ENCODE results near the gene SYT1. TPM values are rescaled to one million over a fixed set of nuclear protein-coding genes. Genes with fewer than 3 reads are reported as not detected.

The SYT1 gene
- total and polyA plus RNA-seq, 2 donors (not counting 1 experiment from before 2014, with no cell fraction given) = 0.60 to 1.3 TPM

- H3K4me1 ChIP-seq (ENCODE audit: control insufficient read depth in 2 of 2, insufficient read depth in 2 of 2, low read length in 2 of 2) = no peaks in the 10 kb centered on the region
- no peaks in the 10 kb centered on the region for H3K79me2 ChIP-seq (ENCODE audit: control insufficient read depth, insufficient read depth, low read length)
- WGBS (ENCODE audit: insufficient coverage) = 95% methylated on average over 2 of the region's 2 CpGs
- TF ChIP-seq EZH2 (IDR thresholded peaks at IDR 0.05; ENCODE audit: borderline replicate concordance, insufficient read depth, low read depth, low read length, poor library complexity, severe bottlenecking) (no peak), CTCF (IDR thresholded peaks at IDR 0.05) (no peak)
- no peak for DNase-seq
- H4K20me1 ChIP-seq (ENCODE audit: control insufficient read depth, insufficient read depth, low read length, poor library complexity, severe bottlenecking) = no peaks in the 10 kb centered on the region
- no peak overlapping the region for H3K27ac ChIP-seq (ENCODE audit: low read length in 2 of 2)
- CTCF ChIA-PET = no interaction called here
- no peaks in the 10 kb centered on the region for H3K4me1 Mint-ChIP-seq
- no peak overlapping the region for H3K4me2 ChIP-seq (replicated peaks; ENCODE audit: low read depth, low read length, poor library complexity, severe bottlenecking)
- H3K27me3 Mint-ChIP-seq = no peaks in the 10 kb centered on the region
- H3K36me3 ChIP-seq (replicated peaks in 1 of 2; ENCODE audit: control extremely low read depth in 1 of 2, control insufficient read depth in 1 of 2, extremely low read depth in 1 of 2, insufficient read depth in 2 of 2, low read length in 1 of 2) = no peaks in the 10 kb centered on the region
- no peak overlapping the region for H3K9ac ChIP-seq (ENCODE audit: low read length)
- no peaks in the 10 kb centered on the region for H3K9me3 Mint-ChIP-seq (ENCODE audit: insufficient read depth)
- POLR2A ChIA-PET = no interaction called here
- H3K9me3 ChIP-seq (ENCODE audit: control extremely low read depth in 1 of 3, control insufficient read depth in 2 of 3, insufficient read depth in 1 of 3, low read length in 2 of 3) = peaks cover 0 to 1% (median 0%) of the 10 kb centered on the region in 3 donors
- intact Hi-C loops (cut with micrococcal nuclease) = no loop called here
- no peak overlapping the region for H2AFZ ChIP-seq (ENCODE audit: insufficient read depth, low read depth, low read length, poor library complexity, severe bottlenecking)
- no peak overlapping the region for H3K4me3 ChIP-seq (ENCODE audit: control extremely low read depth in 1 of 5, extremely low read depth in 1 of 5, insufficient read depth in 1 of 5, low read depth in 2 of 5, low read length in 4 of 5)
- no peak overlapping the region for H3K27ac Mint-ChIP-seq
- no peaks in the 10 kb centered on the region for H3K27me3 ChIP-seq (replicated peaks in 1 of 4; ENCODE audit: control extremely low read depth in 1 of 4, control insufficient read depth in 3 of 4, insufficient read depth in 4 of 4, low read length in 3 of 4)
- no peak for ATAC-seq (ENCODE audit: low read depth)
- no peak overlapping the region for H3K4me3 Mint-ChIP-seq
Measured at GRCh38 chr12:79183003-79183402, 318.4 kb downstream of the SYT1 start.

- no peaks in the 10 kb centered on the region for H3K27me3 Mint-ChIP-seq
- TF ChIP-seq EZH2 (IDR thresholded peaks at IDR 0.05; ENCODE audit: borderline replicate concordance, insufficient read depth, low read depth, low read length, poor library complexity, severe bottlenecking) (no peak), CTCF (IDR thresholded peaks at IDR 0.05) (no peak)
- no peaks in the 10 kb centered on the region for H3K9me3 Mint-ChIP-seq (ENCODE audit: insufficient read depth)
- Histone ChIP-seq H3K4me1 (ENCODE audit: control insufficient read depth in 2 of 2, insufficient read depth in 2 of 2, low read length in 2 of 2) (no peaks in the 10 kb centered on the region), H4K20me1 (ENCODE audit: control insufficient read depth, insufficient read depth, low read length, poor library complexity, severe bottlenecking) (no peaks in the 10 kb centered on the region), H2AFZ (ENCODE audit: insufficient read depth, low read depth, low read length, poor library complexity, severe bottlenecking) (no peak overlapping the region), H3K36me3 (replicated peaks in 1 of 2; ENCODE audit: control extremely low read depth in 1 of 2, control insufficient read depth in 1 of 2, extremely low read depth in 1 of 2, insufficient read depth in 2 of 2, low read length in 1 of 2) (no peaks in the 10 kb centered on the region), H3K27me3 (replicated peaks in 1 of 4; ENCODE audit: control extremely low read depth in 1 of 4, control insufficient read depth in 3 of 4, insufficient read depth in 4 of 4, low read length in 3 of 4) (no peaks in the 10 kb centered on the region), H3K9me3 (ENCODE audit: control extremely low read depth in 1 of 3, control insufficient read depth in 2 of 3, insufficient read depth in 1 of 3, low read length in 2 of 3) (peaks cover 0 to 1% (median 0%) of the 10 kb centered on the region in 3 donors), H3K4me3 (ENCODE audit: control extremely low read depth in 1 of 5, extremely low read depth in 1 of 5, insufficient read depth in 1 of 5, low read depth in 2 of 5, low read length in 4 of 5) (no peak overlapping the region), H3K4me2 (replicated peaks; ENCODE audit: low read depth, low read length, poor library complexity, severe bottlenecking) (no peak overlapping the region), H3K79me2 (ENCODE audit: control insufficient read depth, insufficient read depth, low read length) (no peaks in the 10 kb centered on the region), H3K9ac (ENCODE audit: low read length) (no peak overlapping the region), H3K27ac (ENCODE audit: low read length in 2 of 2) (no peak overlapping the region)
- no peak overlapping the region for H3K4me3 Mint-ChIP-seq
- WGBS (ENCODE audit: insufficient coverage) = no CpG with 5 or more reads among the region's 3 CpGs
- POLR2A ChIA-PET = no interaction called here
- H3K27ac Mint-ChIP-seq = no peak overlapping the region
- no peak for DNase-seq
- ATAC-seq (ENCODE audit: low read depth) = no peak
- intact Hi-C loops (cut with micrococcal nuclease) = no loop called here
- no peaks in the 10 kb centered on the region for H3K4me1 Mint-ChIP-seq
- CTCF ChIA-PET = no interaction called here
Measured at GRCh38 chr12:79183926-79184325, 319.4 kb downstream of the SYT1 start.

Measured in B cell (primary cell).